Muscle layer of duodenum (tissue), 2 donors: ENCODE measurements around the gene CLDN1.

ENCODE experiments used
- H3K27ac ChIP-seq: one replicate; pipeline ENCODE4 v1.7.0; 2013; ENCODE audit warnings: mild to moderate bottlenecking, low read length
- H3K27me3 ChIP-seq: one replicate; pipeline ENCODE4 v1.7.0; 2013; ENCODE audit warnings: low read depth, mild to moderate bottlenecking, control low read depth, low read length
- H3K36me3 ChIP-seq, 2 donors: one replicate each; pipeline ENCODE4 v1.7.0; 2013; ENCODE audit warnings: low read length in 2 of 2, control low read depth in 1 of 2, mild to moderate bottlenecking in 1 of 2; ENCODE audit not compliant: insufficient read depth in 2 of 2, control insufficient read depth in 1 of 2
- H3K4me1 ChIP-seq, 2 donors: one replicate each; pipeline ENCODE4 v1.7.0; 2013; ENCODE audit warnings: low read length in 2 of 2, mild to moderate bottlenecking in 2 of 2, control low read depth in 1 of 2, moderate library complexity in 1 of 2; ENCODE audit not compliant: insufficient read depth in 2 of 2, control insufficient read depth in 1 of 2
- H3K4me3 ChIP-seq, 2 donors: one replicate each; pipeline ENCODE4 v1.7.0; 2013; ENCODE audit warnings: low read length in 2 of 2, low read depth in 1 of 2, mild to moderate bottlenecking in 1 of 2
- H3K9me3 ChIP-seq, 2 donors: one replicate each; pipeline ENCODE4 v1.7.0; 2013; ENCODE audit warnings: low read length in 2 of 2, control low read depth in 1 of 2, mild to moderate bottlenecking in 1 of 2; ENCODE audit not compliant: control insufficient read depth in 1 of 2
- donor health status: healthy.

The CLDN1 gene

DNA sequence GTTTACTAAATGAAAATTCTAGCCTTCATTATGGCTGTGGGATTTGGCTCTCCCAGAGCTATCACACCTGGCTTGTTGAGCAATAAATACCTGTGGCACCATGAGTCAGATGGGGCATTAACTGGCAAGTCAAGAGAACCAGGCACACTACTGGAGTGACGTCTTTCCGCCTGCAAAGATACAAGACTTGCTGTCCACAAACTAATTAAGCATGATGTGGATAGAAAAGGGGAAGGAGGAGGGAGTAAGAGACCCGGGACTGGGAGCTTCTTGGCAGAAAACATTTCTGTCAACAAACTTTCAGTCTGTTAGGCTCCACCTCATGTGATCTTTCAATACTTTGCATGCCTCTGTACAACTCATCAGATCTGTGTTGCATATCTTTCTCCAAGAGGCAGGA, 56.5 kb downstream of the CLDN1 start:
- H3K27me3 ChIP-seq: no peaks in the 10 kb centered on the region
- no peaks in the 10 kb centered on the region for H3K9me3 ChIP-seq
- no peaks in the 10 kb centered on the region for H3K4me1 ChIP-seq
- no peak overlapping the region for H3K27ac ChIP-seq
- H3K4me3 ChIP-seq: no peak overlapping the region
- no peaks in the 10 kb centered on the region for H3K36me3 ChIP-seq

DNA sequence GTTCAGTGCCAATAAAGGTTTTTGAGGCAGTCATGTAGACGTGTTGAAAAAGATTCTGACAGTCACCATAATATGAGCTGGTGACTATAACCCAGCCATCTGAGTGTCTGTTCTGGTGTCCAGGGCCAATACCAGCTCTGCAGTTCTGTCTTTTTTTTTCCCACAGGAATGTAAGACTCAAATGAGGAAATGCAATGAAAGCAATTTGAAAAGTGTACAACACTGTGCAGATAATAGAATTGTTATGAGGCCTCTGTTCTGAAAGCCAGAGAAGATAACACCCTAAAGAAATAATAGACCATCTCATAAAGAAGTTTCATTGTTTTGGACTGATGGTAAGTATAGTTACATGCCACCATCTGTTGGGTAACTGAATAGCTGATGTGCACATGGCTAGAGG, 57.1 kb downstream of the CLDN1 start:
- no peak overlapping the region for H3K4me3 ChIP-seq
- H3K27me3 ChIP-seq: no peaks in the 10 kb centered on the region

DNA sequence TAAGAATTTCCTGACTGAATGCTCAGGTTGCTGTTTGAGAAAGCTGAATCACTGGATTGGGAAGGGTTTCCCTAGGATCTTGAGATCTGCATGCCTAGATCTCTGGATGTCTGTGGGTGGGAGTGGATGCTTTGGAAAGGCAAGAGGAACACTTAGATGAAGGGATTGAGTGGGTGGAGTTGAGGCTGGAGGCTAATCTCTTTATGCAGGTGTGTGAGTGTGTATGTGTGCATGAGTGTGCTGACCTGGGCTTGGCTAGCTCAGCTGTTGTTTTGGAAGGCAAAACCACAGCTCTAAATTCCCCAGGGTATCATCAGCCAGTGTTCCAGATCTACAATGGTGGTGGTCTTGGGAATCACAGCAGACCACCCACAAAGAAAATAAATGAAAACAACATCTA, 60.5 kb downstream of the CLDN1 start:
- H3K36me3 ChIP-seq: no peaks in the 10 kb centered on the region
- no peak overlapping the region for H3K4me3 ChIP-seq
- no peaks in the 10 kb centered on the region for H3K9me3 ChIP-seq
- H3K4me1 ChIP-seq: no peaks in the 10 kb centered on the region
- no peaks in the 10 kb centered on the region for H3K27me3 ChIP-seq
- no peak overlapping the region for H3K27ac ChIP-seq

More for the DNA sequence above, 57.1 kb downstream of the CLDN1 start:
- Histone ChIP-seq H3K9me3 (no peaks in the 10 kb centered on the region), H3K27ac (no peak overlapping the region), H3K36me3 (no peaks in the 10 kb centered on the region), H3K4me1 (no peaks in the 10 kb centered on the region)

DNA sequence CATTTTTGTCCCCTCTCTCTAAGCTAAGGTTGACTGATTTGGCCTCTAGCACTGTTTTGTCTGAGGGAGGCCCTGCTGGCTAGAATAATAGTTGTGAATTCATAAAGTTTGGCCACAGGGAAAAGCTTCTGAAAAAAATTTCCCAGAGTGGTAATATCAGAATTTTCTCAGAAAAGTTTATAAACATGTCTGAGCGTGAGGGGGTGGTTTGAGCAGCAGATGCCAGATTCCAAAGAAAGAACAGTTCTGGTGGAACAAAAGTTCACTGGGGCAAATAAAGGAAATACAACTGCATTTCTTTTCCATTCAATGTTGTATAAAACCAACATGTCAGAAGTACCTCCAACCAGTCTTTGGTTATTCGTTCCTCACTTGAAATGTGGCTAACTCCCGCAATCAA, 61.2 kb downstream of the CLDN1 start:
- no peaks in the 10 kb centered on the region for H3K27me3 ChIP-seq
- H3K4me3 ChIP-seq: no peak overlapping the region
- no peak overlapping the region for H3K27ac ChIP-seq
- no peaks in the 10 kb centered on the region for H3K9me3 ChIP-seq
- H3K36me3 ChIP-seq: no peaks in the 10 kb centered on the region
- no peaks in the 10 kb centered on the region for H3K4me1 ChIP-seq

DNA sequence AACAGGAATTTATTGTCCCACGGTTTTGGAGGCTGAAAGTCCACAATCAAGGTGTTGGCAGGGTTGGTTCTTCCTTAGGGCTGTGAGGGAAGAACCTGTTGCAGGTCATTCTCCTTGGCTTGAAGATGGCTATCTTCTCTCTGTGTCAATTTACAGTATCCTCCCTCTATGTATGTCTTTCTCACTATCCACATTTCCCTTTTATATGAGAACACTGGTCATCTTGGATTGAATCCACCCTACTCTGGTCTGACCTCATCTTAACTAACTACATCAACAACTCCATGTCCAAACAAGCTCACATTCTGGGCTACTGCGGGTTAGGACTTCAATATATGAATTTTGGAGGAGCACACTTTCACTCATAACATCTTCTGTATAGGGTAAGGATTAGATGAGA, 61.9 kb downstream of the CLDN1 start:
- H3K4me1 ChIP-seq: no peaks in the 10 kb centered on the region
- H3K36me3 ChIP-seq: no peaks in the 10 kb centered on the region
- H3K9me3 ChIP-seq: no peaks in the 10 kb centered on the region
- no peaks in the 10 kb centered on the region for H3K27me3 ChIP-seq
- H3K27ac ChIP-seq: no peak overlapping the region
- H3K4me3 ChIP-seq: no peak overlapping the region

DNA sequence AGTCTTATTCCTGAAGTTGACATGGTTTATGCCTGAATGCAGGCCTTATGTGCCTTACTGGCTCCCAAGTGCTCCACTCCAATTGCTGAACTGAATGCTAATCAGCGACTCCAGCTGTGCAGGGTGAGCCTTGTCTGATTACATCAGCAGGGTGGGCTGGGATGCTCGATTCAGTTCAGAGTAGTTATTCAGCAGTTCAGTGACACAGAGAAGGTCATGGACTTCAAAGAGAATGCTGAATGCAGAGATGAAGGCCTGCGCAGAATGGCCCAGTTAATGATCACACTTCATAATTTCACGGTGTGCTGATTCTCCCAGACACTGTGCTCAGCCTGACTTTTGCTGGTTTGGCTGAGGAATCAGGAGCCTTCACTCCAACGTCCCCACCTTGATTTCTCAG, 63.6 kb downstream of the CLDN1 start:
- Histone ChIP-seq H3K4me1 (no peaks in the 10 kb centered on the region), H3K9me3 (no peaks in the 10 kb centered on the region), H3K27ac (no peak overlapping the region), H3K36me3 (no peaks in the 10 kb centered on the region), H3K4me3 (no peak overlapping the region), H3K27me3 (no peaks in the 10 kb centered on the region)
